Colonic mucosa (tissue), 4 donors: ENCODE results near the gene ZFTA. TPM values are rescaled to one million over a fixed set of nuclear protein-coding genes. Genes with fewer than 3 reads are reported as not detected.

Experiments used
- DNase-seq: peaks from one replicate; pipeline ENCODE4 v3.0.0-alpha.2; 2020
- H3K27ac ChIP-seq: fragments of 200-600 bp; one replicate; pipeline ENCODE4 v1.8.0; 2021
- H3K27me3 ChIP-seq: fragments of 200-600 bp; one replicate; pipeline ENCODE4 v1.8.0; 2021
- H3K36me3 ChIP-seq: fragments of 200-600 bp; one replicate; pipeline ENCODE4 v1.8.0; 2021
- H3K4me1 ChIP-seq: fragments of 200-600 bp; one replicate; pipeline ENCODE4 v1.8.0; 2021; ENCODE audit warnings: mild to moderate bottlenecking
- H3K4me3 ChIP-seq: fragments of 200-600 bp; one replicate; pipeline ENCODE4 v1.8.0; 2021
- H3K9ac ChIP-seq, 2 donors: one replicate each; pipeline ENCODE4 v1.7.0; 2013; ENCODE audit warnings: control low read depth in 2 of 2, low read depth in 2 of 2, low read length in 2 of 2
- H3K9me3 ChIP-seq: fragments of 200-600 bp; one replicate; pipeline ENCODE4 v1.8.0; 2021
- CTCF ChIP-seq: fragments of 200-600 bp; IDR thresholded peaks from one replicate; pipeline ENCODE4 v1.8.0; 2022; ENCODE audit warnings: antibody characterized with exemption, mild to moderate bottlenecking
- intact Hi-C: fragments of 100-400 bp; cut with DNase I; formaldehyde crosslinking; loops from one replicate; pipeline ENCODE4 v1.14.1; 2022
- total RNA-seq, 2 donors: library from RNA; stranded (reverse); fragmentation: NEBNext Ultra II Directional in 1 of 2; extraction: Animal tissue kit (Norgen Biotek cat#: 25700) in 1 of 2; gene quantifications; one replicate each; pipeline ENCODE4 v1.2.1, GENCODE V29; 2021
- donor health status: healthy.
- donor health status: DM: no; HTN: no; CAD: no.
- donor health status: DM: no; HTN: no; CAD: no.

The ZFTA gene
- 1 to 10 TPM; 4.8 to 7.0 TPM for total RNA-seq

- peak; percentile 71 for DNase-seq
- Histone ChIP-seq H3K27ac (peak within 1 kb of the TSS; percentile 67), H3K9ac (peak within 1 kb of the TSS; percentile 52 to 76), H3K4me3 (peak within 1 kb of the TSS; percentile 79), H3K27me3 (peaks cover 7% of the 10 kb centered on the region), H3K36me3 (no peaks in the 10 kb centered on the region), H3K9me3 (no peaks in the 10 kb centered on the region), H3K4me1 (peaks cover 27% of the 10 kb centered on the region)
- no peak for TF ChIP-seq CTCF
- intact Hi-C loops: loop anchor here (5.0 kb wide), 2 partner anchors 69 to 174 kb away; partner anchors contain the start of gene MARK2
These were observed at the start of gene ZFTA for GRCh38 chr11:63768237-63769041. ZFTA (minus strand) TSS chr11:63768775; CDS start chr11:63768622, 153 bp downstream.

GRCh38 chr11:63817758-63818498 is 49.4 kb upstream of the ZFTA start:
- Histone ChIP-seq H3K4me3 (no peak overlapping the region), H3K27me3 (no peaks in the 10 kb centered on the region), H3K9ac (no peak overlapping the region), H3K27ac (no peak overlapping the region), H3K9me3 (no peaks in the 10 kb centered on the region), H3K4me1 (no peaks in the 10 kb centered on the region), H3K36me3 (no peaks in the 10 kb centered on the region)
- TF ChIP-seq CTCF: no peak
- intact Hi-C loops: no loop called here
- DNase-seq: no peak

GRCh38 chr11:63816732-63817131 is 48.2 kb upstream of the ZFTA start:
- TF ChIP-seq CTCF: no peak
- Histone ChIP-seq H3K9me3 (no peaks in the 10 kb centered on the region), H3K27ac (no peak overlapping the region), H3K9ac (no peak overlapping the region), H3K36me3 (no peaks in the 10 kb centered on the region), H3K27me3 (no peaks in the 10 kb centered on the region), H3K4me3 (no peak overlapping the region), H3K4me1 (no peaks in the 10 kb centered on the region)
- intact Hi-C loops: no loop called here
- no peak for DNase-seq

GRCh38 chr11:63816166-63816565 is 47.6 kb upstream of the ZFTA start:
- Histone ChIP-seq H3K4me1 (no peaks in the 10 kb centered on the region), H3K27me3 (no peaks in the 10 kb centered on the region), H3K36me3 (no peaks in the 10 kb centered on the region), H3K9ac (no peak overlapping the region), H3K27ac (no peak overlapping the region), H3K4me3 (no peak overlapping the region), H3K9me3 (no peaks in the 10 kb centered on the region)
- DNase-seq: no peak
- TF ChIP-seq CTCF: no peak
- intact Hi-C loops: no loop called here

- no peak for DNase-seq
- no peaks in the 10 kb centered on the region for H3K36me3 ChIP-seq
- H3K4me1 ChIP-seq: no peaks in the 10 kb centered on the region
- intact Hi-C loops: no loop called here
- no peaks in the 10 kb centered on the region for H3K27me3 ChIP-seq
- no peak for TF ChIP-seq CTCF
- H3K9me3 ChIP-seq: no peaks in the 10 kb centered on the region
- H3K27ac ChIP-seq: no peak overlapping the region
- peak overlapping the region; percentile 90 for H3K4me3 ChIP-seq
- peak overlapping the region; percentile 86 to 94 for H3K9ac ChIP-seq
These were observed 45.8 kb upstream of the ZFTA start for GRCh38 chr11:63814383-63814736.
